Measurements from ENCODE around the gene HELZ2.

HELZ2 gene

DNA sequence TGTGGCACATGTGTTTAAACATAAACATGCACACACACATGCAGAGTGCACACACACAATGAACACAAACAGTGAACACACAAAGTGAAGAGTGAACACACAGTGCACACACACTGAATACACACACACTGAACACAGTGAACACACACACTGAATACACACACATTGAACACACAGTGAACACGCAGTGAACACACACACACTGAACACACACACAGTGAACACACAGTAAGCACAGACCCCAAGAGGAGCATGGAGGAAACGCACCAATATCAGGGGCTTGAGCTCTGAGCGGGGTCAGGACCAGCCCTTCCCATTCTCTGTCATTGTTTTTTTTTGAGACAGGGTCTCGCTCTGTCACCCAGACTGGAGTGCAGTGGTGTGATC lies 17.1 kb upstream of the HELZ2 start:
- H3K36me3 Mint-ChIP-seq: peaks cover 41 to 49% of the 10 kb centered on the region in 2 donors

DNA sequence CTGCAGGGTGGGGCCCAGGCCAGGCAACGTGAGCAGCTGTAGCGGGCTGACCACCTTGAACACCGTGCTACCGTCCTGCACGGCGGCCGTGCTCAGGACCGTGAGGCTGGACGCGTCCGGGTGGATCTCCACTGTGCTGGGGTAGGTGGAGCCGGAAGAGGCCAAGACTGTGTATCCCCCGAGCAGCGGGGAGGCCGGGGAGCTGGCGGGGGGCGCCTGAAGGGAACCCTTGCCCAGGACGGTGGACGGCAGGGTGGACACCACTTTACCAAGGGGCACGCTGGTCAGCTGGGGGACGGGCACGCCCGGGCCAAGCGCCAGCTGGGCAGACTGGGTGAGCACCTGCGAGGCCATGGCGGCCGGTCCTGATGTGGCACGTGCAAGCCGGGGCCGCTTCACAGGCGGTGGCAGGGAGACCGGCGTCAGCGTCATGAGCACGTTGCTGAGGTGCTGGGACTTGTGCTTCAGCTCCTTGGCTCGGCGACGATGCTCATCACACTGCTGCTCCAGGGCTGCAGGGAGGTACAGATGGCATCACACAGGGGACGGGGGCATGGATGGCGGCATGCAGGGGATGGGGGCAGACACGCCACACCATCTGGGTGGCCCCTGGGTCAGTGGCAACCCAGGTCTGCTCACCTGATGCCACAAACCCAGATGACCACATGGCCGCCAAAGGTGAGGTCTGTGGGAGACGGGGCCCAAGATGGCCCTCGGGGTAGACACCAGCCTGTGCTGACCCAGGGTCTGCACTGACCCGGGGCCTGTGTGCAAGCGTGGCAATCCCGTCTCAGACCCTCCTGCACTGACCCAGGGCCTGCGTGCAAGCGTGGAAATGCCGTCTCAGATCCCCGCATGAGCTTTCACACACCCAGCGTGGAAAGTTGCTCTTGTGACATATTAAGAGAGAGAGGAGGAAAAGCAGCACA lies 16.4 kb upstream of the HELZ2 start:
- peak overlapping the region in 1 of 2 donors; percentile 14 for H3K4me3 Mint-ChIP-seq
- H3K27ac Mint-ChIP-seq: no peak overlapping the region
- H3K27me3 Mint-ChIP-seq: no peaks in the 10 kb centered on the region
- peaks cover 38 to 53% of the 10 kb centered on the region in 2 donors for H3K36me3 Mint-ChIP-seq
- H3K4me1 Mint-ChIP-seq: peaks cover 4 to 16% of the 10 kb centered on the region in 2 donors
- DNase-seq: no peak
- no peak for ATAC-seq (replicated peaks)
- no peaks in the 10 kb centered on the region for H3K9me3 Mint-ChIP-seq

More for the DNA sequence above, 17.1 kb upstream of the HELZ2 start:
- Mint-ChIP-seq H3K27me3 (no peaks in the 10 kb centered on the region), H3K27ac (no peak overlapping the region), H3K4me3 (no peak overlapping the region), H3K4me1 (peaks cover 4 to 16% of the 10 kb centered on the region in 2 donors), H3K9me3 (no peaks in the 10 kb centered on the region)
- ATAC-seq (replicated peaks) (no peak), DNase-seq (no peak)

DNA sequence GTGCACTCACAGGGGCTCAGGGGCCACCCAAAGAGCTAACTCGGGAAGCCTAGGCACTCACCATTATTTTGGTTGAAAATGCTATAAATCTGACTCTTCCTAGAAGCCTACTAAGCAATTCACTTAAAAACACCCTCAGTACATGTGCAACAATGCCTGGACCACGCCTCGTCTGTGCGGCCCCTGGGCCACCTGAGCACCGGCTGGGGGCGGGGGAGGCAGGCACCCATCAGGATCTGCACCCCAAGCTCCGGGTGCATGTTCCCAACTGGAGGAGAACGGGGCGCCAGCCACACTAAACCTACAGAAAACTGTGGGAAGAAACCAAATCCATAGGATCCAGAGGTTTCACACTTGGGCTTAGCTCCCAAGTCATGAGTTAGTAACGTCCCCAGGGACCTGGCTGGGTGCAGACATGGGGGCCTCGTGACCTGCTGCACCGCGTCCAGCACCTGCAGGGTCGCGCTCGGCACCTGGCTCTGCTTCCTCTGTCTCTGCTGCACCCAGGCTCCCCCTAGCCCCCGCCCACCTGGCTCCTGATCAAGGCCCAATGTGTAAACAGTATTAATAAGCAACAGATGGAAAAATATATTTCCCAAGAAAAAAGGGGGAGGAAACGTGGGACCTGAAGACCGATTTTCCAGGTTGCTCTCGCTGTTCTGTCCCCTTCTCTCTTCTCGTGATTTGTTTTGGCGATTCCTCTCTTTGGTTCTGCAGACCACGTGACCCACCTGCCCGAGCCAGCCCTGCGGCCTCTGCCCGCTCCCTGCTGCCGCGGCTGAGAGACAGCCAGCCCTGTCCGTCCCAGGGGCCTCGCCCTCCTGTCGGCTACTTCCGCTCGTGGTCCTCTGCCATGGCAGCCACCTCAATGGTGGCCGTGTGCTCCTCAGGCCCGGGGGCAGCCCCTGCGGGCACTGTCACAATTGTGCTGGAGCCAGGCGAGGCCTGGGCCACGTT lies 15.5 kb upstream of the HELZ2 start:
- ATAC-seq (replicated peaks): no peak
- Mint-ChIP-seq H3K4me3 (no peak overlapping the region), H3K9me3 (no peaks in the 10 kb centered on the region), H3K27ac (no peak overlapping the region), H3K27me3 (no peaks in the 10 kb centered on the region), H3K4me1 (peaks cover 4 to 16% of the 10 kb centered on the region in 2 donors), H3K36me3 (peaks cover 35 to 50% of the 10 kb centered on the region in 2 donors)
- no peak for DNase-seq

DNA sequence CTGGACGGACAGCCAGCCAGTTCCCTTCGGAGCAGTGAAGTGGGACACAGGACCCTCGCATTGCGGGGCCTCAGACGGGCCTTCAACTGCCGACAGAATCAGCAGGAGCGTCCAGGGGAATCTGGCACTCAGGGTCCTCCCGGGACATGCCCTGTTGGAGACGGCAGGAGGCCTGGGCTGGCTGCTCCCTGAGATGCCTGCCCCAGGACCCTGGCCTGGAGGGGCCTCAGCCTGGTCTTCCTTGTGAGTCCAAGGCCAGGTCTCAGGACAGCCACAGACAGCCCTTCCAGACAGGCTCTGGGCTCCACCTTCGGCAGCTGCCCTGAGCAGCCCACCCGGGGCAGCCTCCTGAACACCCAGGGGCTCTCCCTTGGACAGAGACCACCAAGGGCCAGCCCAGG lies 14.6 kb upstream of the HELZ2 start:
- Mint-ChIP-seq H3K9me3 (no peaks in the 10 kb centered on the region), H3K4me1 (peaks cover 4 to 16% of the 10 kb centered on the region in 2 donors), H3K4me3 (no peak overlapping the region), H3K36me3 (peaks cover 34 to 49% of the 10 kb centered on the region in 2 donors), H3K27ac (no peak overlapping the region), H3K27me3 (no peaks in the 10 kb centered on the region)
- DNase-seq: no peak
- ATAC-seq (replicated peaks): no peak

DNA sequence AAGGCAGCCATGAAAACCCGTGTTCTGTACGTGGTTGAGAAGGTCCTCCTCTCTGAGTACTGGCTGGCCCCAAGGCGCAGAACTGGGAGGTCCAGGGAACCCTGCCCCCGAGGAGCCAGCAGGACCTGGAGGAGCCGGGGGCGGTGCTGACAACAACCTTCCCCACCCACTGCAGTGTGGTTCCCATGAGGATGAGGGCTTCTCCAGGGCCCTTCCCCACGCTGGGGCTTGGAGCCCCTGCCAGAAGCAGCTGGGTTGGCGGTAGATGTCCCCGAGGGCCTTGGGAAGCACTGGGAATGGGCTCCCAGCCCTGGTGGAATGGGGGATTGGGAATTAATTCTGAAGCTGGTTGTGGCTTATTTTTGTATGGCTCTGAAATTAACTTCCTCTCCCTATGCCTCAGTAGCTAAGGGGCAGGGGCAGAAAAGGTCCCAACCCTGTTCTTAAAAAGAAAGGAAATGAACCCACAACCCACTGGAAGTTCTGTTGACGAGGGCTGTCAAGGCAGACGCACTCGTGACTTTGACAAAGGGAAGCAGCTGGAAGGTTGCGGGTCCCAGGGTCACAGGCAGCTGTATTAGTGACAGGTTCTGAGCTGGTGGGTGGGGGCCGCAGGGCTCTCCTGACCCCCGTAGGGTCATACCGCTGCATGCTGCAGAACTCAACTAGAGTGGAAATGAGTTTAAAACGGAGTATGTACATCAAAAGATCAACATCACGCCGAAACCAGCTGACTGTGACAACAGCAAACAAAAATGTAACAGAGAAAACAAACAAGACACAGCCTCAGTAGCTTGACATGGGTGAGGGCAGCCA lies 13.9 kb upstream of the HELZ2 start:
- H3K27me3 Mint-ChIP-seq: no peaks in the 10 kb centered on the region
- H3K4me1 Mint-ChIP-seq: peaks cover 4 to 16% of the 10 kb centered on the region in 2 donors
- no peak overlapping the region for H3K4me3 Mint-ChIP-seq
- H3K36me3 Mint-ChIP-seq: peaks cover 27 to 43% of the 10 kb centered on the region in 2 donors
- no peaks in the 10 kb centered on the region for H3K9me3 Mint-ChIP-seq
- no peak for DNase-seq
- H3K27ac Mint-ChIP-seq: no peak overlapping the region
- ATAC-seq (replicated peaks): peak; percentile 31 to 39

DNA sequence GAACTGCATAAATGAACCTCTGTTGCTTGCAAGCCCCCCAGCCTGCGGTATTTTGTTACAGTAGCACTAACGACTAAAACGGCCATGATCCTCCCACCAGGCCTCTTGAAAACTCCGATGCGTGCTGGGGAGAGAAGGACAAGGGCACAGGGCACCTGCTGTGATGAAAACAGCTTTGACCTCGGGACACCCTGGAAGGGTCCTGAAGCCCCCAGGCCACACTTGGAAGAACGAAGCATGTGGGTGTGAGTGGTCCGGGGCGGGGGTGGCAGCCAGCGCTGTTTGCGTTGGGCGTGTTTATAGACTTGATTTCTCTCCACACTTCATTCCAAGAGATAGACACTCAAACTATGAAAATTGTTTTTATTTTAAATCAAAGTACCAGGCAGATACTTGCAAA lies 13.2 kb upstream of the HELZ2 start:
- H3K27ac Mint-ChIP-seq: no peak overlapping the region
- H3K9me3 Mint-ChIP-seq: no peaks in the 10 kb centered on the region

DNA sequence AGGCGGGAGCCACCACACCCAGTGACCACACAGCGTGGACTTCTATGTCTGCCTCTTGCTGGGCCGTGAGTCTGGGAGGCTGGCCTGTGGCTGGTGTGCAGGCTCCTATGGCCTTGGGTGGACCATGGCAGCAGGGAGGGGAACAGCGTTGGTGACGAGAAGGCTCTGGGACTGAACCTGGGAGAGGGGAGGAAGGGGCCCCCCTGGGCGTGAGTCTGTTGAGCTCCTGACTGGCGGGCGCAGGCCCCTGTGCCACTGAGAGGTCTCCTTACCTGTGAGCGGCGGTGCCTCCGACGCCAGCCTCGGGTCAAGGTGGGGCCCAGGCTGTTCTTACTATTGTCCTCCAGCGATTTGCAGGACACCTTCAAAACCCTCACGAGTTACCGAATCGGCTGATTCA lies 12.8 kb upstream of the HELZ2 start:
- Mint-ChIP-seq H3K4me3 (no peak overlapping the region), H3K9me3 (no peaks in the 10 kb centered on the region), H3K36me3 (peaks cover 20 to 36% of the 10 kb centered on the region in 2 donors), H3K27me3 (no peaks in the 10 kb centered on the region), H3K4me1 (peaks cover 4 to 16% of the 10 kb centered on the region in 2 donors), H3K27ac (no peak overlapping the region)
- ATAC-seq (replicated peaks) (no peak), DNase-seq (no peak)

More for the DNA sequence above, 13.2 kb upstream of the HELZ2 start:
- Mint-ChIP-seq H3K4me1 (peaks cover 4 to 16% of the 10 kb centered on the region in 2 donors), H3K27me3 (no peaks in the 10 kb centered on the region), H3K4me3 (no peak overlapping the region), H3K36me3 (peaks cover 23 to 39% of the 10 kb centered on the region in 2 donors)
- ATAC-seq (replicated peaks) (no peak), DNase-seq (no peak)

DNA sequence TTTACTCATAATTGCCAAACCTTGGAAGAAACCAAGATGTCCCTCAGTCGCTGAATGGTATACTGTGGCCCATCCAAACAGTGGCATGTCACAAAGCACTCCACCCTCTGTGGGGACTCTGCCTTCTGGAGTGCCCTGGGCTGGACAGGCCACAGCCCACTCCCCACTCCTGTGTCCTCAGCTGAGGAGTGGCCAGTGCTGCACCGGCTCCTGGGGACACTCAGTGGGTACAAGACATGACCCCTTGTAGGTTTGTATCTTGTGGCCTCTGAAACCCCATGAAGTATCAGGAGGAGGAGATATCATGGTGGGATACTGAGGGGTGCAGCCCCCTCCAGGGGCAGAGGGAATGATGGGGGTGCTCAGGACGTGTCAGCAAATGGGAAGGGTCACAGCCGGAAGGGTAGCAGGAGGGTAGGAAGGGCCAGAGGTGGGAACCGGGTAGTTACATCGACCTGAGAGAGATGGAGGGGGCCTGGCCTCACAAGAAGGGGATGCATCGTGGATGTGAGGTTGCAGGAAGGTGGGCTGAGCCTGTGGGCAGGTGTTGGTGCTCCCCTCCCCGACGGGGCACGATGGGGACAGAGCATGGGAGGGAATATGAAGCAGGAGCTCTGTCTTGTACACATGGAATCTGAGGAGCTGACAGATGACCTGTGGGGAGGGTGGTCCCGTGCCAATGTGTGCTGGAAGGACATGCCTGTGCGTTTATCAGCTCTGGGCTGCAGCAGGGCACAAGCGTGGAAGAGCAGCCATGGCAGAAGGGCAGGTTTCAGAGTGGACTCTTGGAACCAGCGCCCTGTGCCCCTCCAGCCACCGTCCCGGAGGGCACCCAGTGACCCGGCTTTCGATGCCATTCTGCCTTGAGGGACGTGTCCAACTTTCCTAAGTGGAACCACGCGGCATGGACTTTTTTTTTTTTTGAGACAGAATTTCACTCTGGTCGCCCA lies 11.9 kb upstream of the HELZ2 start:
- no peak overlapping the region for H3K27ac Mint-ChIP-seq
- no peaks in the 10 kb centered on the region for H3K9me3 Mint-ChIP-seq
- H3K27me3 Mint-ChIP-seq: no peaks in the 10 kb centered on the region
- H3K36me3 Mint-ChIP-seq: peaks cover 16 to 32% of the 10 kb centered on the region in 2 donors
- H3K4me3 Mint-ChIP-seq: no peak overlapping the region
- no peak for ATAC-seq (replicated peaks)
- H3K4me1 Mint-ChIP-seq: peaks cover 4 to 20% of the 10 kb centered on the region in 2 donors
- DNase-seq: no peak

DNA sequence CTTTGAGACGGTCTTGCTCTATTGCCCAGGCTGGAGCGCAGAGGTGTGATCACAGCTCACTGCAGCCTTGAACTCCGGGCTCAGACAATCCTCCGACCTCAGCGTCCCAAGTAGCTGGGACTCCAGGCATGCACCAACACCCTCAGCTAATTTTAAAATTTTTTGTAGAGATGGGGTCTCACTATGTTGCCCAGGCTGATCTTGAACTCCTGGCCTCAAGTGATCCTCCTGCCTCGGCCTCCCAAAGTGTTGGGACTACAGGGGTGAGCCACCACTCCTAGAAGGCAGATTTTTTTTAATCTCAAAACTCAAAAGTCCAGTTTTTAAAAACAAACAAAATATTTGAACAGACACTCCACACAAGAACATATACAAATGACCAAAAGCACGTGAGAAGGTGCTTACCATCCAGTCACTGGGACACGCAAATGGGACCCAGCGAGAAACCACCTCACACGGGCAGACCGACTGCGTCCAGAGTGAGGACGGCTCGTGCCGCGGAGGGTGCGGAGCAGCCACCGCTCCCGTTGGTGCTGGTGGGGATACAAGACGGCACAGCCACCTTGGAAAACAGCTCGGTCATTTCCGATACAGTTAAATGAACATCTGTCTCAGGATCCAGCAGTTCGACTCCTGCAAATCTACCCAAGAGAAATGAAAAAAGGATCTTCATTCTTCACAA lies 8.5 kb upstream of the HELZ2 start:
- peaks cover 0 to 4% of the 10 kb centered on the region in 2 donors for H3K27me3 Mint-ChIP-seq
- DNase-seq (no peak), ATAC-seq (replicated peaks) (no peak)
- no peaks in the 10 kb centered on the region for H3K9me3 Mint-ChIP-seq
- no peak overlapping the region for H3K27ac Mint-ChIP-seq
- H3K4me1 Mint-ChIP-seq: peaks cover 9 to 15% of the 10 kb centered on the region in 2 donors
- H3K36me3 Mint-ChIP-seq: peaks cover 3 to 9% of the 10 kb centered on the region in 2 donors
- no peak overlapping the region for H3K4me3 Mint-ChIP-seq

DNA sequence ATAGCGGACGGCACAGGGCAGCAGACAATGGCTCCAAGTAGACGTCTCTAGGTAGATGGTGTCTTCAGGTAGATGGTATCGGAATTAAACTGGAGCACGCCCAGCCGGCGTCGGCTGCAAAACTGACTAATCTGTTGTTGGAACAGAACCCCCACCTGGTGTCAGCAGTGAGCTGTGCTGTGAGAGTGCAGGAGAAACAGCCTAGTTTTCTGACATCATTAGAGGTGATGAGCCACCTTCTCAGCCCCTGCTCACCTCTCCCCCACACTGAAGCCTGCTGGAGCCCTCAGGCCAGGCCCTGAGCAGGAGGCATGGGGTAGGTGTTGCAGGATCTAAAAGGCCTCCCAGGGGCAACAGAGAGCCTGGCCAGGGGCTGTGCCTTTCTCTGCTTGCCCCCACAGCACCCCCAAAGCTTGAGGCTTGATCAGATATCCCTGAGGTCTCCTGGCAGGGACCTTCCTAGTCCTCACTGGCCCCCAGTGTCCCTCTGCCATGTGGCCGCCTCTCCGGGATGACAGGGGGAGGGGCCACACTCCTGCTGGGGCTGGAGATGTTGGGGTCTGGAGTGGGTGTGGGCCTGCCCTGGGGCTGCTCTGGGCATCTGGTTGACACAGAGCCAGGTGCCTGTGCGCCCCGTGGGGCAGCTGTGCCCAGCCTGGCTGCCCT lies 6.9 kb upstream of the HELZ2 start:
- Mint-ChIP-seq H3K9me3 (no peaks in the 10 kb centered on the region), H3K4me1 (peaks cover 9 to 11% of the 10 kb centered on the region in 2 donors), H3K4me3 (no peak overlapping the region), H3K36me3 (peaks cover 0 to 4% of the 10 kb centered on the region in 2 donors), H3K27me3 (peaks cover 3 to 10% of the 10 kb centered on the region in 2 donors), H3K27ac (peak overlapping the region; percentile 25)
- ATAC-seq (replicated peaks): peak; percentile 98
- DNase-seq: no peak

DNA sequence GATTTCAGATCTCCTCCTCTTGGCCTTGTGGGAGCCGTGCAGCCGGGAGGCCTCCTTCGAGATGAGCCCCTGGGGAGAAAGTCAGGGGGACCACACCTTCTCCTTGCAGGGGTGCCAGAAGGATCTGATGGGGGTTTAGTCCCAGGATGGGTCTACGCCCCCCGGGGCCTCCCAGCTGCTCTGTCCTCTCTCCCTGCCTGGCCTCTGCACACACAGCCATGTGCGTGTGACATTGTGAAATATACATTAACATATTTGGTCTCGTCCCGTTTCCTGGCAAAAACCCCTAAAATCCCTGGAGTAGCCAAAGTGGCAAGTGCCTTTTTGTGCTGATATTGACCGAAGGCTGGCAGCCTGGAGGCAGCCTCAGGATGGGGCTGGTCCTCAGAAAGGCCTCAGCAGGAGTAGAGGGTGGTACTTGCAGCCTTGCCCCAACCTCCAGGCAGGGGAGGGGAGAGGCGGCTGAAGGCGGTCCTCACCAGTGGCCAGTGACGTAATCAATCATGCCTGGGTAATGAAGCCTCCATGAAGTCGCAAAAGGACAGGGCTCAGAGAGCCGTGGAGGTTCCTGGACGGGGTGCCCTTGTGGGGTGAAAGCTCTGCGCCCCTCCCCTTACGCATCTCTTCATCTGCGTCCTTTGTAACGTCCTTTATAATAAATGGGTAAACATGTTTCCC lies 5.1 kb upstream of the HELZ2 start:
- H3K4me1 Mint-ChIP-seq: peaks cover 9 to 11% of the 10 kb centered on the region in 2 donors
- no peaks in the 10 kb centered on the region for H3K9me3 Mint-ChIP-seq
- H3K36me3 Mint-ChIP-seq: no peaks in the 10 kb centered on the region
- peaks cover 3 to 10% of the 10 kb centered on the region in 2 donors for H3K27me3 Mint-ChIP-seq
- ATAC-seq (replicated peaks) (no peak), DNase-seq (no peak)
- H3K4me3 Mint-ChIP-seq: no peak overlapping the region
- H3K27ac Mint-ChIP-seq: no peak overlapping the region
